ENCODE data around the gene JOSD1. TPM values are rescaled to one million over a fixed set of nuclear protein-coding genes. Genes with fewer than 3 reads are reported as not detected.

The JOSD1 gene
- total RNA-seq, 4 donors from 2014 or later, result 46.7 to 76.6 (median 62.2) TPM

DNA sequence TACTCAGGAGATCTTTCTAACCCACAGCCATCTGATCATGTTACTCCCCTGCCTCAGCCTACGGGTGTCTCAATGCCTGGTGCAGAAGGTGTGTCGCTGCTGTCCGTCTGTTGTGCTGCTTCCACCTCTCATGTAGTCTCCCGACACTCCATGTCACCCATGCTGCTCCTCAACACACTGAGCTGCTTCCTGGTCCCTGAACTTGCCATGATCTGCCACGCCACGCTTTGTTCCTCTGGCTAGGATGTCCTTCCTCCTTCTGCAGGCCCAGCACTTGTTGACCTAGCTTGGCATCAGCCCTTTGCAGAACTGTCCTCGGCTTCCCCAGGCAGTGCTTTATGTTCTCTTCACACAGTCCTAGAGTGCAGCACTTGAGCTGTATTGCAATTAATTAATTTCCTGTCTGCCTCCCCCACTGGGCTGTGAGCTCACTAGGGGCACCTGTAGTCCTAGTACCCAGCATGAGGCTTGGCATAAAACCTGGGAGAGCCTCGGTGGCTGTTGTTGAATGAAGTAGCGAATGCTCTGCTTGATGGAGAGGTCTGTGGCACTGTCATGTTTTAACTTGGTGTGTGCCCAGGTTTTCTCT, 14.5 kb upstream of the JOSD1 start:
- intact Hi-C loops (cut with DNase I), result no loop called here
- Histone ChIP-seq H3K4me1 (peaks cover 21 to 23% of the 10 kb centered on the region in 2 donors), H3K27me3 (no peaks in the 10 kb centered on the region), H3K27ac (no peak overlapping the region), H3K9me3 (no peaks in the 10 kb centered on the region), H3K36me3 (peaks cover 15 to 19% of the 10 kb centered on the region in 2 donors), H3K4me3 (replicated peaks in 1 of 3) (no peak overlapping the region)
- WGBS, 2 donors, result 89 to 94% methylated on average over 9 of the region's 9 CpGs
- TF ChIP-seq CTCF (IDR thresholded peaks at IDR 0.05) (no peak), POLR2A (IDR thresholded peaks at IDR 0.05) (no peak)
- DNase-seq, result no peak

DNA sequence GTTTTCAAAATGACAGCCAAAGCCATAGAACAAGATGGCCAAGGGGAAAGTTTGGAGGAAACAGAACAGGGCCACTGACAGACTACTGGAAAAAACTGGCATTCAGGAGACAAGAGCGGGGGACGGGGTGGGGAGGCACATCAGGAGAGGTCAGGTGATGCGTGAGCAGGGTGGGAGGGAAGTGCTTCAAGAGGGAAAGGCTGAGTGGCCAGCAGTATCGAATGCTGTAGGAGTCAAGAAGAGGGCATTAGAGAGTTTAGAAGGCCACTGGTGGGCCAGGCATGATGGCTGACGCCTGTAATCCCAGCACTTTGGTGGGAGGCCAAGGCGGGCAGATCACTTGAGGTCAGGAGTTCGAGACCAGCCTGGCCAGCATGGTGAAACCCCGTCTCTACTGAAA, 13.2 kb upstream of the JOSD1 start:
- TF ChIP-seq CTCF (IDR thresholded peaks at IDR 0.05), result no peak
- no peak for TF ChIP-seq POLR2A (IDR thresholded peaks at IDR 0.05)
- Histone ChIP-seq H3K27ac (peak overlapping the region in 2 of 3 donors; percentile 27 to 40), H3K9me3 (no peaks in the 10 kb centered on the region), H3K4me1 (peaks cover 17 to 22% of the 10 kb centered on the region in 2 donors), H3K36me3 (peaks cover 15 to 19% of the 10 kb centered on the region in 2 donors), H3K4me3 (replicated peaks in 1 of 3) (no peak overlapping the region), H3K27me3 (no peaks in the 10 kb centered on the region)
- WGBS, 2 donors, result 72 to 74% methylated on average over 8 of the region's 8 CpGs
- intact Hi-C loops (cut with DNase I), result no loop called here
- DNase-seq, result peak; percentile 63 to 64

- Histone ChIP-seq H3K4me1 (peaks cover 16 to 17% of the 10 kb centered on the region in 2 donors), H3K27me3 (no peaks in the 10 kb centered on the region), H3K27ac (peak overlapping the region in 1 of 3 donors; percentile 40), H3K36me3 (peaks cover 15 to 16% of the 10 kb centered on the region in 2 donors), H3K4me3 (replicated peaks in 1 of 3) (no peak overlapping the region), H3K9me3 (no peaks in the 10 kb centered on the region)
- no peak for TF ChIP-seq POLR2A (IDR thresholded peaks at IDR 0.05)
- no peak for TF ChIP-seq CTCF (IDR thresholded peaks at IDR 0.05)
- intact Hi-C loops (cut with DNase I), result no loop called here
- DNase-seq, result no peak
- 85% methylated on average over 11 of the region's 11 CpGs for WGBS, 2 donors
These were observed 11.9 kb upstream of the JOSD1 start for GRCh38 chr22:38712486-38713207.

GRCh38 chr22:38710866-38711265, 10.1 kb upstream of the JOSD1 start:
- Histone ChIP-seq H3K9me3 (no peaks in the 10 kb centered on the region), H3K4me3 (replicated peaks in 1 of 3) (no peak overlapping the region), H3K4me1 (peaks cover 24% of the 10 kb centered on the region in 2 donors), H3K36me3 (no peaks in the 10 kb centered on the region), H3K27ac (no peak overlapping the region), H3K27me3 (no peaks in the 10 kb centered on the region)
- TF ChIP-seq CTCF (IDR thresholded peaks at IDR 0.05) (no peak), POLR2A (IDR thresholded peaks at IDR 0.05) (no peak)
- no peak for DNase-seq
- intact Hi-C loops (cut with DNase I), result no loop called here
- 78 to 85% methylated on average over 3 of the region's 3 CpGs for WGBS, 2 donors

GRCh38 chr22:38710351-38710750, 9.6 kb upstream of the JOSD1 start:
- Histone ChIP-seq H3K9me3 (no peaks in the 10 kb centered on the region), H3K4me1 (peaks cover 24% of the 10 kb centered on the region in 2 donors), H3K36me3 (no peaks in the 10 kb centered on the region), H3K4me3 (replicated peaks in 1 of 3) (no peak overlapping the region), H3K27me3 (no peaks in the 10 kb centered on the region), H3K27ac (no peak overlapping the region)
- no peak for TF ChIP-seq CTCF (IDR thresholded peaks at IDR 0.05)
- TF ChIP-seq POLR2A (IDR thresholded peaks at IDR 0.05), result no peak
- 95% methylated on average over 3 of the region's 3 CpGs for WGBS, 2 donors
- DNase-seq, result no peak
- intact Hi-C loops (cut with DNase I), result no loop called here
